Embryonic facial prominence (tissue), 1 donor: ENCODE measurements around the gene SRGAP2C.
"Not testable (repeated sequence)": the region's sequence is repeated elsewhere in the genome, so short reads cannot be mapped to it uniquely, and the experiment has no call there.

Experiments used
- DNase-seq: peaks from one replicate; pipeline ENCODE4 v3.0.0-alpha.2; 2016; ENCODE audit errors: extremely low spot score

Gene SRGAP2C

GRCh38 chr1:121186191-121186590 lies 1.4 kb downstream of the SRGAP2C start:
- DNase-seq, result not testable (repeated sequence)

- DNase-seq, result not testable (repeated sequence)
Measured at GRCh38 chr1:121187914-121188313, 3.1 kb downstream of the SRGAP2C start.

- not testable (repeated sequence) for DNase-seq
Measured at GRCh38 chr1:121192512-121192911, 7.7 kb downstream of the SRGAP2C start.

GRCh38 chr1:121197095-121197882 lies 12.5 kb downstream of the SRGAP2C start:
- not testable (repeated sequence) for DNase-seq

- DNase-seq, result not testable (repeated sequence)
Measured at GRCh38 chr1:121199763-121200162, 15.0 kb downstream of the SRGAP2C start.

GRCh38 chr1:121200232-121200631 lies 15.5 kb downstream of the SRGAP2C start:
- DNase-seq, result not testable (repeated sequence)

- not testable (repeated sequence) for DNase-seq
Measured at GRCh38 chr1:121200985-121201981, 16.5 kb downstream of the SRGAP2C start.

GRCh38 chr1:121202986-121203385 lies 18.2 kb downstream of the SRGAP2C start:
- not testable (repeated sequence) for DNase-seq

GRCh38 chr1:121205786-121206711 lies 21.3 kb downstream of the SRGAP2C start:
- DNase-seq, result not testable (repeated sequence)

- DNase-seq, result not testable (repeated sequence)
Measured at GRCh38 chr1:121207328-121207727, 22.6 kb downstream of the SRGAP2C start.

- not testable (repeated sequence) for DNase-seq
Measured at GRCh38 chr1:121208375-121208774, 23.6 kb downstream of the SRGAP2C start.

- not testable (repeated sequence) for DNase-seq
Measured at GRCh38 chr1:121210778-121211177, 26.0 kb downstream of the SRGAP2C start.

GRCh38 chr1:121213491-121213890 lies 28.7 kb downstream of the SRGAP2C start:
- DNase-seq, result not testable (repeated sequence)

- DNase-seq, result not testable (repeated sequence)
Measured at GRCh38 chr1:121214544-121215156, 29.9 kb downstream of the SRGAP2C start.

- DNase-seq, result not testable (repeated sequence)
Measured at GRCh38 chr1:121215699-121216417, 31.1 kb downstream of the SRGAP2C start.

- DNase-seq, result not testable (repeated sequence)
Measured at GRCh38 chr1:121216676-121217075, 31.9 kb downstream of the SRGAP2C start.

- not testable (repeated sequence) for DNase-seq
Measured at GRCh38 chr1:121221770-121222169, 37.0 kb downstream of the SRGAP2C start.

GRCh38 chr1:121224714-121225113 lies 39.9 kb downstream of the SRGAP2C start:
- not testable (repeated sequence) for DNase-seq

- not testable (repeated sequence) for DNase-seq
Measured at GRCh38 chr1:121226295-121226904, 41.6 kb downstream of the SRGAP2C start.
